OCI-LY7 (cell line): ENCODE results near the gene ABR. TPM values are rescaled to one million over a fixed set of nuclear protein-coding genes. Genes with fewer than 3 reads are reported as not detected.

Experiments used
- BruUV-seq: library from RNA; stranded (reverse); fragments of 400-500 nt; replicated peaks from 2 replicates; lab custom pipeline; 2021; lab: Mats Ljungman, UMichigan
- CTCF ChIA-PET: fragments of 300-600 bp; sonication (Branson Sonifier 250); formaldehyde crosslinking; loops from one replicate; lab custom pipeline; 2022; ENCODE audit warnings: antibody characterized with exemption; ENCODE audit not compliant: unreplicated experiment; lab: Charles Lee
- POLR2A ChIA-PET: fragments of 300-600 bp; sonication (Branson Sonifier 250); formaldehyde crosslinking; loops from one replicate; lab custom pipeline; 2022; ENCODE audit warnings: antibody characterized with exemption; lab: Charles Lee
- DNase-seq: peaks from one replicate; pipeline ENCODE4 v3.0.0-alpha.2; 2015; ENCODE audit warnings: low spot score
- H2AFZ ChIP-seq: fragments of 200-600 bp; sonication (generic), shearing (Covaris generic); 2 replicates; pipeline ENCODE4 v1.6.1; 2014; ENCODE audit warnings: mild to moderate bottlenecking, antibody characterized with exemption, low read length, moderate library complexity
- H3K27ac ChIP-seq: fragments of 200-600 bp; sonication (generic); 2 replicates; pipeline ENCODE4 v1.5.1; 2014; ENCODE audit warnings: mixed run types, low read depth, mild to moderate bottlenecking, moderate library complexity, low read length, inconsistent platforms; ENCODE audit not compliant: poor library complexity, severe bottlenecking
- H3K36me3 ChIP-seq: fragments of 200-600 bp; sonication (generic); 2 replicates; pipeline ENCODE4 v1.6.1; 2014; ENCODE audit warnings: mild to moderate bottlenecking, antibody characterized with exemption, low read length, moderate library complexity, mixed read lengths; ENCODE audit not compliant: insufficient read depth
- H3K4me1 ChIP-seq: fragments of 200-600 bp; sonication (generic); 2 replicates; pipeline ENCODE4 v1.5.1; 2014; ENCODE audit warnings: mild to moderate bottlenecking, low read length; ENCODE audit not compliant: insufficient read depth, poor library complexity, severe bottlenecking
- H3K4me2 ChIP-seq: fragments of 200-600 bp; sonication (generic); 2 replicates; pipeline ENCODE4 v1.6.1; 2014; ENCODE audit warnings: mild to moderate bottlenecking, low read length
- H3K4me3 ChIP-seq: fragments of 200-600 bp; sonication (generic); 2 replicates; pipeline ENCODE4 v1.5.1; 2014; ENCODE audit warnings: mild to moderate bottlenecking, low read depth, low read length; ENCODE audit not compliant: poor library complexity, severe bottlenecking
- H3K79me2 ChIP-seq: fragments of 200-600 bp; sonication (generic); 2 replicates; pipeline ENCODE4 v1.6.1; 2016; ENCODE audit warnings: low read depth, mild to moderate bottlenecking, low read length, moderate library complexity, mixed read lengths; ENCODE audit not compliant: insufficient read depth
- H3K9me2 ChIP-seq: fragments of 200-600 bp; sonication (generic); 2 replicates; pipeline ENCODE4 v1.6.1; 2016; ENCODE audit warnings: mild to moderate bottlenecking, low read length, mixed read lengths; ENCODE audit not compliant: insufficient read depth
- H3K9me3 ChIP-seq: fragments of 200-600 bp; sonication (generic); 2 replicates; pipeline ENCODE4 v1.6.1; 2014; ENCODE audit warnings: mild to moderate bottlenecking, mixed run types, low read length, mixed read lengths
- H4K20me1 ChIP-seq: fragments of 200-600 bp; sonication (generic); 2 replicates; pipeline ENCODE4 v1.6.1; 2014; ENCODE audit warnings: mild to moderate bottlenecking, antibody characterized with exemption, low read length, moderate library complexity, mixed read lengths; ENCODE audit not compliant: insufficient read depth
- EZH2phosphoT487 ChIP-seq: fragments of 200-600 bp; sonication (generic); IDR thresholded peaks from 2 replicates; pipeline ENCODE4 v1.6.1; 2018; ENCODE audit warnings: low read depth, borderline replicate concordance, mild to moderate bottlenecking, mixed run types, antibody characterized with exemption, low read length, moderate library complexity, mixed read lengths
- intact Hi-C: fragments of 100-400 bp; cut with micrococcal nuclease; formaldehyde crosslinking; loops from one replicate; pipeline ENCODE4 v1.10.0; 2022; ENCODE audit not compliant: unreplicated experiment
- total RNA-seq, 2 experiments: library from RNA; depleted of rRNA in 1 of 2; stranded (reverse); fragments of >200 nt in 1 of 2; shearing (Covaris generic) in 1 of 2; gene quantifications; 2 replicates each; pipeline ENCODE4 v1.2.3, GENCODE V29; 2014 to 2022
- TF ChIP-seq, protein P1 (sequence below): fragments of 200-600 bp; sonication (generic); conservative IDR thresholded peaks from 2 replicates; pipeline ENCODE4 v1.5.1; 2014; ENCODE audit warnings: mild to moderate bottlenecking, antibody characterized with exemption, low read length, moderate library complexity, mixed read lengths

ABR gene
- total RNA-seq, 2 experiments from 2014 or later, result 164 to 181 TPM

DNA sequence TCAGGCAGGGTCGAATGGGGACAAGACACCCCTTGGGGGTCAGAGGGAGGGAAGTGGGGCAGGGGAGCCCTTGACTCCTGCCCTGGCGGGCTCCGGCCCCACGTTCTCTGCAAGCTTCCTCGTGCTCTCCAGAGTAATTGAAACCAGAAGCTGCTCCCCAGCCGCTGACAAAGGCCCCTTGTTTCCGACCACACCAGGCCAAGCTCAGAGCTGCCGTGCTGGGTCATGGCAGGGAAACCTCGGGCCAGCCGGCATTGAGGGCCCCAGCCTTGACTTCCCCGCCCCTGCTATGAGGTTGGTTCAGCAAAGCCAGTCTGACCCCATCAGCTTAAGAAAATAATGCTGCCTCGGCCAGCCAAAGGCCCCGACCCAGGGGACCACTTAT, 139.6 kb downstream of the ABR start:
- H2AFZ ChIP-seq, result no peak overlapping the region
- no peaks in the 10 kb centered on the region for H3K9me3 ChIP-seq
- H3K4me1 ChIP-seq, result no peaks in the 10 kb centered on the region
- H3K79me2 ChIP-seq, result no peaks in the 10 kb centered on the region
- BruUV-seq, result no TSS peak
- no peak overlapping the region for H3K4me3 ChIP-seq
- intact Hi-C loops, result no loop called here
- H3K4me2 ChIP-seq, result no peak overlapping the region
- no peak for DNase-seq
- TF ChIP-seq, protein P1, sequence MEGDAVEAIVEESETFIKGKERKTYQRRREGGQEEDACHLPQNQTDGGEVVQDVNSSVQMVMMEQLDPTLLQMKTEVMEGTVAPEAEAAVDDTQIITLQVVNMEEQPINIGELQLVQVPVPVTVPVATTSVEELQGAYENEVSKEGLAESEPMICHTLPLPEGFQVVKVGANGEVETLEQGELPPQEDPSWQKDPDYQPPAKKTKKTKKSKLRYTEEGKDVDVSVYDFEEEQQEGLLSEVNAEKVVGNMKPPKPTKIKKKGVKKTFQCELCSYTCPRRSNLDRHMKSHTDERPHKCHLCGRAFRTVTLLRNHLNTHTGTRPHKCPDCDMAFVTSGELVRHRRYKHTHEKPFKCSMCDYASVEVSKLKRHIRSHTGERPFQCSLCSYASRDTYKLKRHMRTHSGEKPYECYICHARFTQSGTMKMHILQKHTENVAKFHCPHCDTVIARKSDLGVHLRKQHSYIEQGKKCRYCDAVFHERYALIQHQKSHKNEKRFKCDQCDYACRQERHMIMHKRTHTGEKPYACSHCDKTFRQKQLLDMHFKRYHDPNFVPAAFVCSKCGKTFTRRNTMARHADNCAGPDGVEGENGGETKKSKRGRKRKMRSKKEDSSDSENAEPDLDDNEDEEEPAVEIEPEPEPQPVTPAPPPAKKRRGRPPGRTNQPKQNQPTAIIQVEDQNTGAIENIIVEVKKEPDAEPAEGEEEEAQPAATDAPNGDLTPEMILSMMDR, result no peak
- no peak for TF ChIP-seq EZH2phosphoT487
- POLR2A ChIA-PET, result no interaction called here
- H3K27ac ChIP-seq, result no peak overlapping the region
- H4K20me1 ChIP-seq, result no peaks in the 10 kb centered on the region
- no peaks in the 10 kb centered on the region for H3K9me2 ChIP-seq
- CTCF ChIA-PET, result no interaction called here
- H3K36me3 ChIP-seq, result peaks cover 79% of the 10 kb centered on the region

DNA sequence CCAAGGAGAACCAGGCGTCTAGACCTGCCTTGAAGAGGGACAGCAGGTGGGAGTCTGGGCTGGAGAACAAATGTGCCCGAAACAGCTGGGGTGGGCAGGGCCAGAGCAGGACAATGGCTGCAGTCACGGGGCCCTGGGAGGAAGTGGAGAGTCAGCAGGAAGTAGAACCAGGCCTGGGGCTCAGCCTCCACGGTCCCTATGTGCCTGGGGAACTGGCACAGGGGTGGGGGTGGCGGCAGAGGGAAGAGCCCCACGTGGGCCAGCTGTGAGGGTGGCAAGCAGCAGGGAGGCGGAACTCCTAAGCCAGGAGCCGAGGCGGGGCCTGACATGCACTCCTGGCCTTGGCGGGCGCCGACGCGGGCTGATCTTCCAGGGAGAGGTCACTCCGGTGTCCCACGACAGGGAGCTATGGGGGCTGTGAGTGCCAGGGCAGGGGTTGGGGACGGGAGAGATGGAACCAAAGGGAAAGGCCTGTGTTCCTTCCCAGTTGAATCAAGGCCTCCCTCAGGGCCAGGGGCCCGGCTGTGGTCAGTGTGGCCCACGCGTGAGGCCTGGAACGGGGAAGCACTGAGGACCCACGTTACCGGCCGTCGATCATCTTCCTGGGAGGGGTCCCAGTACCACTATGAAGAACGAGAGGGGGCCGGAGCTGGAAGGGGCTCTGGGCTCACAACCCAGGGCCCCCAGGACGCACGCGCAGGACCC, 140.1 kb downstream of the ABR start:
- BruUV-seq, result no TSS peak
- TF ChIP-seq, protein P1, result no peak
- no peak for TF ChIP-seq EZH2phosphoT487
- POLR2A ChIA-PET, result no interaction called here
- Histone ChIP-seq H3K9me2 (no peaks in the 10 kb centered on the region), H3K36me3 (peaks cover 77% of the 10 kb centered on the region), H4K20me1 (no peaks in the 10 kb centered on the region), H3K4me2 (no peak overlapping the region), H3K79me2 (no peaks in the 10 kb centered on the region), H2AFZ (no peak overlapping the region), H3K4me1 (no peaks in the 10 kb centered on the region), H3K4me3 (no peak overlapping the region), H3K9me3 (no peaks in the 10 kb centered on the region), H3K27ac (no peak overlapping the region)
- no peak for DNase-seq
- CTCF ChIA-PET, result no interaction called here
- intact Hi-C loops, result no loop called here

DNA sequence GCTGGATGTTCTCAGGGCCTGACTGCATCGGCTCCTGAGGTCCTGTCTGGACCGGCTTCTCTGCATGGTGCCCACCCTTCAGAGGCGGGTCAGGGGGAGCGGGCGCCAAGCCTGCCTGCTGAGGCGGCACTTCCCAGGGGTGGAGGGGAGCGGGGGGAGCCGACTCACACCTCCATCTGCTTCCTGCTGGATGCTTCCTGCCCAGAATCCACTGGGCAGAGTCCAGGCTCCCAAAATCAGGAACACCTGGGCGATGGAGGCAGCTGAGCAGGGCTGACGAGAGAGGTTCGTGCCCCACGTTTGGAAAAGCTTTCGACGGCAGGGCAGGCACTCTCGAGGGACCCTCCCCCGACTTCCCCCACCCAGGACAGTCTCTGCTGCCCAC, 140.7 kb downstream of the ABR start:
- BruUV-seq, result no TSS peak
- CTCF ChIA-PET, result no interaction called here

More for the DNA sequence above, 140.7 kb downstream of the ABR start:
- H3K9me3 ChIP-seq, result no peaks in the 10 kb centered on the region
- H3K4me3 ChIP-seq, result no peak overlapping the region
- POLR2A ChIA-PET, result no interaction called here
- no peak overlapping the region for H3K4me2 ChIP-seq
- H2AFZ ChIP-seq, result no peak overlapping the region
- no peaks in the 10 kb centered on the region for H3K79me2 ChIP-seq
- DNase-seq, result no peak
- no peak overlapping the region for H3K27ac ChIP-seq
- H3K9me2 ChIP-seq, result no peaks in the 10 kb centered on the region
- no peaks in the 10 kb centered on the region for H3K4me1 ChIP-seq
- no peaks in the 10 kb centered on the region for H4K20me1 ChIP-seq
- peaks cover 73% of the 10 kb centered on the region for H3K36me3 ChIP-seq
- intact Hi-C loops, result no loop called here
- TF ChIP-seq, protein P1, result no peak
- no peak for TF ChIP-seq EZH2phosphoT487
